ENCODE data around the gene QRSL1.

DNA sequence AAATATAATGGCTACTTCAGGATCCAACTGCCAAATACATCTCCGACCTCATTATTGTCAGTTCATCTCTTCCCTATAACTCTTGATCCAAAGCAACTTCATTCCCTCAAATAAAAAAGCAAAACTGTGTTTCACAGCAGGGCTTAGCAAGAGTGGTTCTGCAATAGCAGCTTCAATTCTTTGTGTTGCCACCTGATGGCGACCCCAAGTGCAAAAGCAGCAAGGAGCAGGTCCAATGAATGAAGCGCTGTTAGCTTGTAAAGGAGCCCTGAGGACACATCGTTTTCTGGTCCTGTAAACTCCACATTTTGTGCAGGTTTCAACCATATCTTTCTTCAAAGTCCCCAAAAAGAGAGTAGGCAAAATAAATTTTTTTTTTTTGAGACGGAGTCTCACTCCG lies 19.7 kb upstream of the QRSL1 start:
- no peak for TF ChIP-seq POLR2A (IDR thresholded peaks at IDR 0.05)
- TF ChIP-seq, protein P1, sequence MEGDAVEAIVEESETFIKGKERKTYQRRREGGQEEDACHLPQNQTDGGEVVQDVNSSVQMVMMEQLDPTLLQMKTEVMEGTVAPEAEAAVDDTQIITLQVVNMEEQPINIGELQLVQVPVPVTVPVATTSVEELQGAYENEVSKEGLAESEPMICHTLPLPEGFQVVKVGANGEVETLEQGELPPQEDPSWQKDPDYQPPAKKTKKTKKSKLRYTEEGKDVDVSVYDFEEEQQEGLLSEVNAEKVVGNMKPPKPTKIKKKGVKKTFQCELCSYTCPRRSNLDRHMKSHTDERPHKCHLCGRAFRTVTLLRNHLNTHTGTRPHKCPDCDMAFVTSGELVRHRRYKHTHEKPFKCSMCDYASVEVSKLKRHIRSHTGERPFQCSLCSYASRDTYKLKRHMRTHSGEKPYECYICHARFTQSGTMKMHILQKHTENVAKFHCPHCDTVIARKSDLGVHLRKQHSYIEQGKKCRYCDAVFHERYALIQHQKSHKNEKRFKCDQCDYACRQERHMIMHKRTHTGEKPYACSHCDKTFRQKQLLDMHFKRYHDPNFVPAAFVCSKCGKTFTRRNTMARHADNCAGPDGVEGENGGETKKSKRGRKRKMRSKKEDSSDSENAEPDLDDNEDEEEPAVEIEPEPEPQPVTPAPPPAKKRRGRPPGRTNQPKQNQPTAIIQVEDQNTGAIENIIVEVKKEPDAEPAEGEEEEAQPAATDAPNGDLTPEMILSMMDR (IDR thresholded peaks at IDR 0.05): peak in 5 of 6 experiments; percentile 21 to 34 (median 30)
